NCI-H460 (cell line): ENCODE measurements around the gene SGMS2. TPM values are rescaled to one million over a fixed set of nuclear protein-coding genes. Genes with fewer than 3 reads are reported as not detected.
"Not testable (repeated sequence)": the region's sequence is repeated elsewhere in the genome, so short reads cannot be mapped to it uniquely, and the experiment has no call there.

Experiments used
- DNase-seq: peaks from one replicate; pipeline ENCODE4 v3.0.0-alpha.2; 2016; ENCODE audit warnings: low read depth; ENCODE audit errors: extremely low read depth
- total RNA-seq: library from RNA; depleted of rRNA; stranded (reverse); fragments of >200 nt; shearing (Covaris generic); gene quantifications from 2 replicates; pipeline ENCODE4 v1.2.3, GENCODE V29; 2014

The SGMS2 gene
- total RNA-seq, 1 experiment from 2014 or later: 26.7 TPM

- not testable (repeated sequence) for DNase-seq
Observed at GRCh38 chr4:107905082-107905481, 80.3 kb downstream of the SGMS2 start.

GRCh38 chr4:107906458-107907100 lies 81.8 kb downstream of the SGMS2 start:
- DNase-seq: no peak

GRCh38 chr4:107908377-107908776 lies 83.6 kb downstream of the SGMS2 start:
- no peak for DNase-seq

GRCh38 chr4:107913283-107913899 lies 88.7 kb downstream of the SGMS2 start:
- peak; percentile 49 for DNase-seq

GRCh38 chr4:107915220-107915619 lies 90.5 kb downstream of the SGMS2 start:
- no peak for DNase-seq

GRCh38 chr4:107916623-107917022 lies 91.9 kb downstream of the SGMS2 start:
- DNase-seq: no peak

- DNase-seq: no peak
Observed at GRCh38 chr4:107917500-107917899, 92.8 kb downstream of the SGMS2 start.

- no peak for DNase-seq
Observed at GRCh38 chr4:107922486-107923473, 98.0 kb downstream of the SGMS2 start.

- DNase-seq: not testable (repeated sequence)
Observed at GRCh38 chr4:107925713-107926112, 101.0 kb downstream of the SGMS2 start.

GRCh38 chr4:107926875-107927274 lies 102.1 kb downstream of the SGMS2 start:
- DNase-seq: not testable (repeated sequence)

GRCh38 chr4:107930821-107931774 lies 106.4 kb downstream of the SGMS2 start, which contains the start of gene CYP2U1:
Gene CYP2U1 (plus strand): TSS chr4:107931549. CDS start chr4:107931644, 95 bp downstream.
- peak; percentile 62 for DNase-seq

- no peak for DNase-seq
Observed at GRCh38 chr4:107931775-107932321, 107.1 kb downstream of the SGMS2 start.

GRCh38 chr4:107935246-107935645 lies 110.5 kb downstream of the SGMS2 start:
- DNase-seq: no peak

- DNase-seq: no peak
Observed at GRCh38 chr4:107937040-107937439, 112.3 kb downstream of the SGMS2 start.

- DNase-seq: no peak
Observed at GRCh38 chr4:107939307-107939706, 114.6 kb downstream of the SGMS2 start.

- DNase-seq: no peak
Observed at GRCh38 chr4:107945809-107946208, 121.1 kb downstream of the SGMS2 start.

- DNase-seq: no peak
Observed at GRCh38 chr4:107950746-107951540, 126.2 kb downstream of the SGMS2 start.

- no peak for DNase-seq
Observed at GRCh38 chr4:107951551-107951950, 126.8 kb downstream of the SGMS2 start.

GRCh38 chr4:107956011-107956410 lies 131.3 kb downstream of the SGMS2 start:
- DNase-seq: no peak
